HG02798 (cell line): Measurements from ENCODE around the gene TRIM67.
"Not testable (repeated sequence)": the region's sequence is repeated elsewhere in the genome, so short reads cannot be mapped to it uniquely, and the experiment has no call there.

Experiments used
- ATAC-seq: cut with Tn5 transposase; IDR thresholded peaks from one replicate; pipeline ENCODE4 v1.9.1; 2021; ENCODE audit warnings: mild to moderate bottlenecking; ENCODE audit not compliant: unreplicated experiment, poor library complexity

TRIM67 gene

DNA sequence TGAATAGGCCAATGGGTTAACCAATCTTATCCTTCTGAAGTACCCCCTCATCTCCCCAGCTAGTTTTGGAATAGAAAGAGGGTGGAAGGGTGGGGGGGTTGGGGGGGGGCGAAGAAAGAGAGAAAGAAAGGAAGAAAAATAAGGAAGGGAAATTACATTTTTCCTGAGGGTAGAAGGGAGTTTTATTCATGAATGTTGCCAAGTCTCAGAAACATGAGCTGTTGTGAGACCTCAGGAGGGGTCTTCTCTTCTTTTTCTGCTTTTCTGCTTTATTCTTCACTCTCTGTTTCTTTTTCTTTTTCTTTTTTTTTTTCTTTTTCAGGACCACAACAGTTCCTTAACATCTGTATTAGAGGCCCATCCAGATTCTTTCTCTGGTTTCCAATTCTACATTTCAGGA, 6.0 kb upstream of the TRIM67 start:
- ATAC-seq = no peak

DNA sequence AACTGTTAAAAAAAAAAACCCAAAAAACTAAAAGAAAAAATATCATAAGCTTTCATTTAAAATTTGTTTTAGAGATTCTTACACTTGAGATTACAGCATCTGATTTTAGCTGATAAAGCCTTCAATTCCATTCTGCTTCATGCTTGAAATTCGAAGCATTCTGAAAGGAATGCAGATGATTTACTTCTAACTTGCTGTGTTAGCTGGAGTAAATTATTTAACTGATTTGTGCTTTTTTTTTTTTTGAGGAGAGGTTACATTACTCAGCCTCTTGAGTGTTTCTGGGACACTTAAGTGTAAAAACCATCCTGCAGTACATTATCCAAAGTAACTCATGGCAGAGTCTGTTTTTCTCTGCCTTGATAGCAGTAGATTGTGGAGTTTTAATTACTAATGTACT, 4.5 kb upstream of the TRIM67 start:
- ATAC-seq = no peak

DNA sequence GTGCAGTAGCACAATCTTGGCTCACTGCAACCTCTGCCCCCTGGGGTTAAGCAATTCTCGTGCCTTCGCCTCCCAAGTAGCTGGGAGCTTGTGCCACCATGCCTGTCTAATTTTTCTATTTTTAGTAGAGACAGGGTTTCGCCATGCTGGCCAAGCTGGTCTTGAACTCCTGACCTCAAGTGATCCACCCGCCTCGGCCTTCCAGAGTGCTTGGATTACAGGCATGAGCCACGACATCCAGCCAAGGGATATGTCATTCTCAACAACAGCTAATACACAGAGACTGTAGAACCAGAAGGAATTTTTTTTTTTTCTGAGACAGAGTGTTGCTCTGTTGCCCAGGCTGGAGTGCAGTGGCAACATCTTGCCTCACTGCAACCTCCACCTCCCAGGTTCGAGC, 3.7 kb upstream of the TRIM67 start:
- ATAC-seq = not testable (repeated sequence)

DNA sequence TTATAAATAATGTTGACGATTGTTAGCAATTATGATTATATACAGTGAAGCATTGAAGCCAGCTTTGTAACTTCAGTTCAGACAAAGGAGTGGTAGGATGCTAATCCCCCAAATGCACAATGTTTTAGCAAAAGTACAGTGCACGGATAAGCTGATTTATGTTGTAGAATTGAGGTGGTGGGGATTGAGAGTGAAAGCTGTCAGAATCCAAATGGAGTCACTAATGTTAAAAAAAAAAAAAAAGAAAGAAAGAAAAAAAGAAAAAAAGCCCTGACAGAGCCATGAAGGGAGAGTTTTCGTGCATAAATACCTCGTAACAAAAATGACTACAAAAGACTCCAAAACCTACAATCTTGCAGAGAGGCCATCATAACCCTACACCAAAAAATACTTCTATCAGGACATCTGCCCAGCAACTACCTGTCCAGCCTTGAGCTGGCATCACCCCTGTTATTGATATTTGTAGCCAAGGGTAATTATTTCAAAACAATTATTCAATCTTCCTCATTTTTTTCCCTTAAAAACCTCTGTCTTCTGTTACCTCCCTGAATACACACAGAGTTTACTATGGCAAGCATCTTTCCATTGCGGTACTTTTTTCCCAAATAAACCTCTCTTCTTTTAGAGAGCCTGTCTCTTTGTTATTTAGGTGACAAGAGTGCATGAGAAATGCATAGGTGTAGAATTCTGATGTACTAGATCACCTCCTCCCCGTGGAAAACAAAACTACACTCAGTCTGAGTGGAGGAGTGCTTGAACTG, 2.5 kb upstream of the TRIM67 start:
- no peak for ATAC-seq

DNA sequence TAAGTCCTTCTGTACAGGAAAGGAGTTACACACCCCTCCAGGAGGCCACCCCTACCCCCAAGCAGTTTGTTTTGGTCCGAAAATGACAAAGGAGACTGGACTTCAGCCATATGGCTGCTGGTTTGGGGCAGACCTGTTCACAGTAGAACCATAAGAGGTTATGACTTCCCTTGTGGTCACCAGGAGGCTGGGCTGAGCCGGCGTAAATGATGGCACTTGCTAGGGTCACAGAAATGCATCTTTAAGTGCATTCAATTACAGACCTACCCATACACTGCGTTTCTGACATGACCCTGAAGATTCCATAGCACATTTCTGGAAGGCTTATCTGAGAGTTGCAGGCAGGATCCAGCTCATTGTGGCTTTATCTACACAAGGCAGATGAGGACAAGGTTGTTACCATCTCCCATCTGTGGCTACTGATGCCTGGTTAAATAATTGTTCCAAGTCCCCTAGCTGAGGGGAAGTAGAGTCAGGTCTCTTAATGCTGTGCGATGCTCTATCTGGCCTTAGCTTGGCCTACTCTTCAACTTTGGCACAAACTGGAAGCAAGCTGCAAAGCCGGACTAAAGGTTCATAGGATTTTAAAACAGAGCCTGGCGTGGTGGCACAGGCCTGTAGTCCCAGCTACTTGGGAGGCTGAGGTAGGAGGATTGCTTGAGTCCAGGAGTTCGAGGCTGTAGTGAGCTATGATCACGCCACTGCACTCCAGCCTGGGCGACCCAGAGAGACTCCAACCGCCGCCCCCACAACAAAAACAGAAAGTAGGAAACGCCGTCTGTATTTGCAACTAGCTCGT, 1.7 kb upstream of the TRIM67 start:
- no peak for ATAC-seq

DNA sequence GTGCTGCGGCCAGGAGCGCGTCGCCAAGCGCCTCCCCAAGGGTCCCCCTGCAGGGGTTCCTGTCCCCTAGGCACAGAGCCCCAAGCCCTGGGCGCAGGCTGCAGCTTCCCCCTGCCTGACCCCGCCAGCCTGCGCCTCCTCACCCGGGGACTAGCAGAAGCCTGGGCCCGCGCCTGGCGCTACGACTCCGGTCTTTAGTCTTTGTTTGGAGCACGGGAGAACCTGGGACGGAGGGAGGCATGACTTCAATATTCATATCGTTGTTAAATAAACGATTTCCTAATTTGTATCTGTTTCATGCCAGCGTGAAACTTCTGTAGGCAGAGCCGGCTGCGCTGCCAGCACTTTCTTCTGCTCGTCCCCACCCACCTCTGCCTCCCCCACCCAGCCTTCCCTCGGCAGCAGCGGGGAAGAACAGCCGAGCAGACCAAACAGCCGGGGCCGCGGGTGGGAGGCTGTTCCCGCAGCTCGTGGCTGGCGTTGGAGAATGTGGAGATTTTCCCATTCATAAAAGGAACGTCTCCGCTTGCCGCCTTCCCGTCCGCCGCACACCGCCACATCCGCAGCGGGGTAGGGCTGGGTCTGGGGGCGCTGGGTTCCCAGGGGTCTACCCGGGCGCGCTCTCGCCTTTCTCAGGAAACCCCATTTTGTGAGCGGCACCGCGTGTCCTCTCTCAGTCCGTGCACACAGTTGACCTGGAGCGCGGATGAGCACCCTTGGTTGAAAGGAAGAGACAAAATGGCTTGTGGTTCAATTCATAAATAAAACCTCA, 777 bp upstream of the TRIM67 start:
- ATAC-seq = no peak

DNA sequence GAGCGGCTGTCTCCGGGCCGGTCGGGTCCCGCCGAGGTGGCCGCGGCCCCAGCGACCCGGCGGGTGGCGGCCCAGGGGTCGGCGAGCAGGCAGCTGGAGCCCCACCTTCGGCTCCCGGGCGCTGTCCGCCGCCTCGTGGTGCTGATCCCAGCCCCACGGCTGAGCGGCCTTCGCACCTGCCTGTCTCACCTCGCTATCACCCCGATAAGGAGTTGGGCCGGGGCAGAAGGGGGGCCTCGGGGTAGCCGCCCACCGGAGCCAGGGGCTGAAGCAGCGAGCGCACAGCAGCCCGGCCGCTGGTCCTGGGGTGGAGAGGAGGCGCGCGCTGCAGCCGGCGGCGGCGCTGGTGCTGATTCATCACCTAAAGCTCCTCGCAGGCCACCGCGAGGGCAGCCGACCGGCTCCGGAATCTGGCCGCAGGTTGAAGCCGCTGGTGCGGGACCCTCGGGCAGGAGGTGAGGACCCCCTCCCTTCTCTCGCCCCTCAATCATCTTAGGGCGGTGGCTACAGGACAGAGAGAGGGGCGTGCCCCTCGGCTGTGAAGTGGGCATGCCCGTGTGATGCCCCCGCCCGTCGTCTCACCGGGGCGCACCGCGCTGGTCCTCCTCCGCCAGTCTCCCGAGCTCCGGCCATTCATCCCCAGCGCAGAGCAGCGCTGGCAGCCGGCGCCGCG, 575 bp downstream of the TRIM67 start:
- ATAC-seq = no peak

DNA sequence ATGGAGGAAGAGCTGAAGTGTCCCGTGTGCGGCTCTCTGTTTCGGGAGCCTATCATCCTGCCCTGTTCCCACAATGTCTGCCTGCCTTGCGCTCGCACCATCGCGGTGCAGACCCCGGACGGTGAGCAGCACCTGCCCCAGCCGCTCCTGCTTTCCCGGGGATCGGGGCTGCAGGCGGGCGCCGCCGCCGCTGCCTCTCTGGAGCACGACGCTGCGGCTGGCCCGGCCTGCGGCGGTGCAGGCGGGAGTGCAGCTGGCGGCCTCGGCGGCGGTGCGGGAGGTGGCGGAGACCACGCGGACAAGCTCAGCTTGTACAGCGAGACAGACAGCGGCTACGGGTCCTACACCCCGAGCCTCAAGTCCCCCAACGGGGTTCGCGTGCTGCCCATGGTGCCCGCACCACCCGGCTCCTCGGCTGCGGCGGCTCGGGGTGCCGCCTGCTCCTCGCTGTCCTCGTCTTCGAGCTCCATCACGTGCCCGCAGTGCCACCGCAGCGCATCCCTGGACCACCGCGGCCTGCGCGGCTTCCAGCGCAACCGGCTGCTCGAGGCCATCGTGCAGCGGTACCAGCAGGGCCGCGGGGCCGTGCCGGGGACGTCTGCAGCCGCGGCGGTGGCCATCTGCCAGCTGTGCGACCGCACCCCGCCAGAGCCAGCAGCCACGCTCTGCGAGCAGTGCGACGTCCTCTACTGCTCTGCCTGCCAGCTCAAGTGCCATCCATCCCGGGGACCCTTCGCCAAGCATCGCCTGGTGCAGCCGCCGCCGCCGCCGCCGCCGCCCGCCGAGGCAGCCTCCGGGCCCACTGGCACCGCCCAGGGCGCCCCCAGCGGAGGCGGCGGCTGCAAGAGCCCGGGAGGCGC, 1.3 kb downstream of the TRIM67 start:
- no peak for ATAC-seq

DNA sequence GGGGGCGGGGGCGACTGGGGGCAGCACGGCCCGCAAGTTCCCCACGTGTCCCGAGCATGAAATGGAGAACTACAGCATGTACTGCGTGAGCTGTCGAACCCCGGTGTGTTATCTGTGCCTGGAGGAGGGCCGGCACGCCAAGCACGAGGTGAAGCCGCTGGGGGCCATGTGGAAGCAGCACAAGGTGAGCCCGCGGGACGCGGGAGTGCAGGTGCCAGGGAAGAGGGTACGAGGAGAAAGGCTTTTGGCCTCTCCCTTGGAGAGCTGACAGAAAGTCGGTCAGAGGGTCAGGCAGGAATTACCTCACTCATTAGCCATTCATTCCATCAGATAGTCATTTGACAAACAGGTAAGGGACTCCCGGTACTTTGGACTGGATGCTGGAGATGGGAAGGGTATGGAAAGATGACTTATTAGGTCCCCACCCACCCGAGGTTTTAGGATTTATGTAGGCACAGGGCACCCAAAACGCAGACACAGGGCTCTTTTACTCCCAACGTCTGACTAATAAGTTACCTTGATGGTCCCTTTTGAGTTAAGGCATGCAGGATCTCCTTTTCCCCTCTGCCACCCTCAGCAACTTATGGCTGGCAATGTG, 2.1 kb downstream of the TRIM67 start:
- ATAC-seq = no peak

DNA sequence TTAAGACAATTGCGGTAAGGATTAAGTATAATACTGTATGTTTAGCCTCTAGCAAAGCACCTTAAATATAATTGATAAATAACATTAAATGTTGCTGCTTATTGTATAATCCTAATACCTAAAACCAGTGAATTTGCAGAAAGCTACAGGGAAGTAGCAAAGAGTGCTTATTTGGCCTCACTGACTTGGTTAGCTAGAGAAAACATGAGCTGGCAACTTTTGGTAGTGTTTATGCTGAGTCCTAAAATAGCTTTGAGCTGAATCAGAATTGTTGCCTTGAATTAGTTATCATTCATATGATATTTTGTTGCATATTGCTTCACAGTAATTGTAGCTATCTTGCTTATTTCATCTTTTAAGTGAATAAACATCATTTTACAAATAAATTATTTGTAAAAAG, 3.5 kb downstream of the TRIM67 start:
- no peak for ATAC-seq

DNA sequence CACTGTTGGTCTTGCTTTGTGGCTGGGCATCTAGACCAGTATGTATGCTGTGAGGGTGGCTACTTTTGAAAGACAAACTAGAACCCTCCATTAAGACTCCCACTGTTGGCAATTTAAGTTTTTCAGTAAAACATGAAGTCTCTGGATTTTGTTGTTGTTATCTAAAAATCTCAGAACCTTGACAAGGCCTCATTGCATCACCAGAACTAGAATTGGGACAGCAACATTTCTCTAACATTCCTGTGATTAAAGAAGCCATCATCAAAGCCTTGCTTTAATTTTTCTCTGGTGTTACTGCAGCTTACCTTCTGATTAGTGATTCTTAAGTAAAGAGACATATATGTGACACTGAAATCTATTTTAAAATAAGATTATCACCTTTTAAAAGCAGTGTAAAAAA, 4.5 kb downstream of the TRIM67 start:
- ATAC-seq = no peak

DNA sequence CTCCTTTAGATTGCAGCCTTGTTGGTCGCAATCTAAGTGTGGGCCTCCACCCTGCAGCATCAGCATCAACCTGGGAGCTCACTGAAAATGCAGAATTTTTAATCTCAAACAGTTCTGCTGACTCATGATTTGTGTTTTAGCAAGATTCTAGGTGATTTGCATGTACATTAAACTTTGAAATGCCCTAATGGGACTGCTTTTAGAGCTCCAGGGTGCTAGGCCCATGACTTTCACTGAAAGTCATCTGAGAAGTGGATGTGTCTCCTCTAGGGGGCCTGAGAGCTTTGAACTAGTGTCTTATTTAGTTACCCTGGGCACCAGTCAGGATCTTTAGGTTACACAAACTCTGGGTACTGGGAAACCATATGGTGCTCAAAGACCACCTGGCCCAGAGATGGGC, 9.0 kb downstream of the TRIM67 start:
- no peak for ATAC-seq

DNA sequence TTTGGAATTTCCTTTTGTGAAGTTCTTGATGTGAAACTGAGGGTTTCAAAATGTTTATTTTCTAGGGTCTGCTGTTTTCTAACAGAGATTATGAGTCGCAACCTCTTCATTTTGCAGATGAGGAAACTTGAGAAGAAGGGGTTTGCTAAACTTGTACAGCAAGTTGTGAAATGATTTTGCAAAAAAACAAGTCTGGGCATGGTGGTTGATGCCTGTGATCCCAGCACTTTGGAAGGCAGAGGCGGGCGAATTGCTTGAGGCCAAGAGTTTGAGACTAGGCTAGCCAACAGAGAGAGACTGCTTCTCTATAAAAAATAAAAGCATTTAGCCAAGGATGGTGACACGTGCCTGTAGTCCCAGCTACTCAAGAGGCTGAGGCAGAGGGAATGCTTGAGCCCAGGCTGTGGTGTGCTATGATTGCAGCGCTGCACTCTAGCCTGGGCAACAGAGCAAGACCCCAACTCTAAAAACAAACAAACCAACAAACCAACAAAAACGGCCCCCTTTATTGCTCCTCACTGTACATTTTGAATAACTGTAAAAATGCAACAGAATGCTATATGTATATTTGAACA, 9.9 kb downstream of the TRIM67 start:
- ATAC-seq = no peak

DNA sequence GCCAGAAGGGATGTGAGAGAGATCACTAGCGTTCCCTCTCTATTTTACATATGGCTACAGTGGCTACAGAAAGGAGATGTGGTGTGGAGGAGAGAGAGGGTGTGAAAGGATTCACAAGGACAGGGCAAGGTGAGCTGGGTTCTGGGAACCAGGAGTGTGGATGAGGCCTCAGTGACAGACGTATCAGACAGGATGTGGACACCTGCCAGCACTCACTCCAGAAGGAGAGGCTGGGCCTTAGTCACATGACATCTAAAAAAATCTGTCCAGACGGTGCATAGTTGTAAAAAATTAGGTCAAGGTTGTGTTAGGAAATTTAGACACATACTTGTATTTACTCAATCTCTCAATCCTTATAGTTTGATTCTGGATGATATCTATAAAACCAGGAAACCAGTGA, 10.6 kb downstream of the TRIM67 start:
- ATAC-seq = no peak

DNA sequence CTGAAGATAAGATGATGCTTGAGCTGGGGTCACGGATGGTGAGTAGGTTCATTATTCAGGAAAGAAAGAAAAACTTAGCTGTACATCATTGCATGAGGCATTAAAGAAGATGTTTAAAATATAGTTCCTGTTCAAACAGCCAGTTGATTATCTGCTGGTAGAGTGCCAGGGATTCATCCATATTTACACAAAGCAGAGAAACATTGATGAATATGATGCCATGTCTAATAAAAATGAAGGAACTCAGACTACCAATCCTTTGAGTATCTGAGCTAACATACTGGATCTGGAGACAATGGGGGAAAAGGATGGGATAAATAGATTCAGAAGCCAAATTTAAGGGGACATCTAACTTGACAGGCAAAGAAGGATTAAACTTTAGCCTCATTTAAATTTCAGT, 14.6 kb downstream of the TRIM67 start:
- no peak for ATAC-seq

DNA sequence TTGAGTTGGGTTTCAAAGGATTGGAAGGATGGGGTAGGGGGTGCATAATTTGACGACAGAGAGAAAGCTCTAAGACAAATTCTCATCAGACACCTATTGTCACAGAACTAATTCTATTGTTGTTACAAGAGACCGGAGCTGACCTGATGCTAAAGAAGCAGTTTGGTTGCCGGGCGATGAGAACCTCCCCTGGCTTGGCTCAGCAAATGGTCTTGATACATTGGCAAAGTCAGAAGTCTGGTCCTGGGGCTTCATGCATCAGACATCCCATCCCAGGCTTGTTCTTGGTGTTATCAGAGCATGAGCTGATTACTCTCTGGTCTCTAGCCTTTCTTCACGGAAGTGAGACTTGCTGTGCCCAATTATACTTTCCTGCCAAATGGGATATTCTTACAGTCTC, 15.4 kb downstream of the TRIM67 start:
- ATAC-seq = no peak

DNA sequence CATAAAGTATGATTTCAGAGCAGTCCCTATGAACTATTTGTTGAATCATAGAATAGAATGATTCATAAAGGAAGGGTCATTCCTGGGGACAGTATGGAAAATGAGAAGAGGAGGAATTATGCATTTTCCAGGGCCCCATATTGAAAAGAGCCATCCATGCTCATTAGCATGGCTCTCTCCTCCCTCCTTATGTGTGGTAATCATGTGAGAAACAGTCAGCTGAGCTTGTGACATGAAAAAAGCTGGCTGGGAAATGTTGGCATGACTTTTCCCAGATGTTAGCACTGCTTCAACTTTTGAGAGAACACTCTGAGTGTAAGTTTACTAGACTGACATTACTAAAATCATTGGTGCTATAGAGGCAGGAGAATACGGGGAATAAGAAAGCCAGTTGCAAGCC, 16.1 kb downstream of the TRIM67 start:
- no peak for ATAC-seq

DNA sequence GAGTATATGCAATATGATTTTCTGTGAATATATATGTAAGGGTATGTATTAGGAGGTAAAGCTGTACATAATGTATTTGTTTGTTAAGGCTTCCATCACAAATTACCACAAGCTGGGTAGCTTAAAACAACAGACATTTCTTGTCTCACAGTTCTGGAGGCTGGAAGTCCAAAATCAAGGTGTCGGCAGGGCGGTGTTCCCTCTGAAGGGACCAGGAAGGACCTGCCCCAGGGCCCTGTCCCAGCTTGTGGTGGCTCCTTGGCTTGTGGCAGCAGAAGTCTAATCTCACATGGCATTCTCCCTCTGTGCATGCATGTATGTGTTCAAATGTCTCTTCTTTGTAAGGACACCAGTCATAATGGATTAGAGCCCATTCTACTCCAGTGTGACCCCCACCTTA, 17.1 kb downstream of the TRIM67 start:
- no peak for ATAC-seq

DNA sequence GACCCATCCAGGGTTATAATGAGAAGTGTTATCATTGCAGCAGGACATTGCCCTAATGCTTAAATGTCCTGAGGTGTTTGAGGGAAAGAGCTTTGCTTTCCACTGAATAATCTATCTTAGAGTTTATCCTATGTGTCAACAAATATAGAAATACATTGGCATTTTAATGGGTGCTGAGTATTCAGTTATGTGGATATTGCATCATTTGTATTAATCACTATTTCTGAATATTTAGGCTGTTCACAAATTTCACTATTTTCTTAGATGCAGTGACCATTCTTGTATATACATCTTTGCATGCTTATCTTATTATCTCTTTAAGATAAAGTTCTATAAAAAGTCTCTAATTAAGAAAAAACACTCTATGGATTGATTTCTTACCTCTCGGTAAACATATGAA, 18.2 kb downstream of the TRIM67 start:
- ATAC-seq = no peak
